ENCODE data around the gene LDAH.

The LDAH gene

GRCh38 chr2:20649576-20649975 lies 173.3 kb downstream of the LDAH start:
- no peak for DNase-seq

GRCh38 chr2:20648831-20649230 lies 174.1 kb downstream of the LDAH start:
- DNase-seq, result no peak

GRCh38 chr2:20648206-20648605 lies 174.7 kb downstream of the LDAH start:
- DNase-seq, result no peak

GRCh38 chr2:20647738-20648137 lies 175.2 kb downstream of the LDAH start:
- DNase-seq, result no peak

GRCh38 chr2:20647211-20647610 lies 175.7 kb downstream of the LDAH start:
- no peak for DNase-seq

- DNase-seq, result no peak
Observed at GRCh38 chr2:20646446-20646845, 176.5 kb downstream of the LDAH start.

- DNase-seq, result no peak
Observed at GRCh38 chr2:20645761-20646160, 177.1 kb downstream of the LDAH start.

- no peak for DNase-seq
Observed at GRCh38 chr2:20645301-20645701, 177.6 kb downstream of the LDAH start.

GRCh38 chr2:20643826-20644225 lies 179.1 kb downstream of the LDAH start:
- no peak for DNase-seq

- DNase-seq, result no peak
Observed at GRCh38 chr2:20643060-20643459, 179.8 kb downstream of the LDAH start.

- peak; percentile 91 for DNase-seq
Observed at GRCh38 chr2:20642055-20642971, 180.6 kb downstream of the LDAH start.

GRCh38 chr2:20641123-20641985 lies 181.5 kb downstream of the LDAH start:
- DNase-seq, result peak; percentile 83

GRCh38 chr2:20640411-20641122 lies 182.3 kb downstream of the LDAH start:
- DNase-seq, result no peak

- DNase-seq, result no peak
Observed at GRCh38 chr2:20638646-20639430, 184.1 kb downstream of the LDAH start.

- no peak for DNase-seq
Observed at GRCh38 chr2:20638014-20638413, 184.9 kb downstream of the LDAH start.

GRCh38 chr2:20637147-20637546 lies 185.8 kb downstream of the LDAH start:
- no peak for DNase-seq

- peak; percentile 95 for DNase-seq
Observed at GRCh38 chr2:20635675-20636584, 187.0 kb downstream of the LDAH start.

- DNase-seq, result no peak
Observed at GRCh38 chr2:20635113-20635510, 187.8 kb downstream of the LDAH start.

GRCh38 chr2:20634507-20635112 lies 188.3 kb downstream of the LDAH start:
- no peak for DNase-seq
